ENCODE results near the gene FAM184B.
"Not testable (repeated sequence)": the region's sequence is repeated elsewhere in the genome, so short reads cannot be mapped to it uniquely, and the experiment has no call there.

FAM184B gene

DNA sequence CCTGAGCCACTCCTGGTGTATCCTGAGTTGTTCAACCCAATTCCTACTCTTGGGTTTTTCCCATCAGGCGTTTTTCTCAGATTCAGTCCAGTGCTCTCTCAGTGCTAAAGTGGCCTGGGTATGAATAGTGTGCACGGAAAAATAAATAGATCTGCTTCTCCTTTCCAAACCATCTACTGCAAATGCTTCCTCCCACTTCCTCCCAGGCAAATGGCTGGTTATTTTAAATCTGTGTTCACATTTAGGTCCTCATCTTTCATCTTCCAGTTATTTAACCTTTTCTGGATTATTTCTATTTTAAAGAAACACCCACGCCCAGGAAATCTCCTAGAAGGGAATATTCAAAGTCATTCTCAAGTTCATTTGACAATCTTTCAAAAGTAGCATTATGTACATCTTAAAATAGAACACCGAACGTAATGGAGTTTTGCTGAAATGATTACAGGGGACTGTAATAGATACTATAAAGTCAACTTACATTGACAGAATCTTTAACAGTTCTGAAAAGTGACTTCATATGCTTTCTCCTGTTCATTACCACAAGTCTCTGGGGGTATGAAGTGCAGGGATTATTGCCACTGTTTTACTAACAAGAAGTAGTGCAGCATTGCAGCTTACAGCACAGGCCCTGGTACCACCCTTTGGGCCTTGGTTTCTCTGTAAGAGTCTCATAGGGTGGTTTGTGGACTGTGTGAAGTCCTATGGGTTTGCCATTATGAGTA is 100.7 kb downstream of the FAM184B start:
- no peak for DNase-seq

DNA sequence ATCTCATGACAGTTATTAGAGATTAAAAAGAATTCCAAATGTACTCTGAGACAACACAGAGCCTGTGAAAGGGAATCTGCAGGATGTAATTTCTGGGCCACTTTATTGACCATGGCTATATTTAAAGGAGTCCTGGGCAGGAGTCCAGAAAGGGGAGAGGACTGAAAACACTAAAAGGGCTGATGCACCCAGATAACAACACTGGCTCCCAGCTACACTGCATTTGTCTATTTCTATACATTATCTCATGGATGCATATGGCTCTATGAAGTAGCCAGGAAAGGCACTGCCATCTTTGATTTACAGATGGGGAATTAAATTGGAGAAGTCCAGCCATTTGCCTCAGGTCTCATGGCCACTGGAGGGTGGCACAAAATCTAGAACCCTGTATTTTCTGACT is 111.0 kb downstream of the FAM184B start:
- no peak for DNase-seq

DNA sequence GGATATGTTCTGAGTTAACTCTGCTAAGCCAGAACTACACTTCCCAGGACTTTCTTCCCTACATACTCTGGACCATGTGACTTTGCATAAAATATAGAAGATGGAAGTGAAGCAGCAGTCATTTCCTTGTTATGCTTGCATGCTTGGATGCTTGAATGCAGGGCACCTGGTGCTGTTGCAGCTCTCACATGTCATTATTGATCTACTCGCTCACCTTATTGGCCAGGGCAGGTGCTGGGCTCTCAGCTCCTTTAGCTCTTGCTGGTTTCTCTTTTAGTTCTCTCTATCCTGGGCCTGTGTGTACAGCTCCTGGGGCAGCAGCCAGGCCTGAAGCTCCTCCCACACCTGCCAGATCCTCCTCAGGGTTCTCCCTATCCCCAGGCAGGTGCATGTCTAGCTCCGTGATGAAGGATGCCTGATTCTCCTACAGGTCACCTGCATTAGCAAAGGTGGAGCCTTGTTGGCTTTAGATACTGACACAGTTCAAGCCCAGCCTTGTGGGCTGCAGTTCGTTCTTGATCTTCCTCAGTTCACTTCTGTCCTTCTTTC is 113.7 kb downstream of the FAM184B start:
- DNase-seq, result no peak

DNA sequence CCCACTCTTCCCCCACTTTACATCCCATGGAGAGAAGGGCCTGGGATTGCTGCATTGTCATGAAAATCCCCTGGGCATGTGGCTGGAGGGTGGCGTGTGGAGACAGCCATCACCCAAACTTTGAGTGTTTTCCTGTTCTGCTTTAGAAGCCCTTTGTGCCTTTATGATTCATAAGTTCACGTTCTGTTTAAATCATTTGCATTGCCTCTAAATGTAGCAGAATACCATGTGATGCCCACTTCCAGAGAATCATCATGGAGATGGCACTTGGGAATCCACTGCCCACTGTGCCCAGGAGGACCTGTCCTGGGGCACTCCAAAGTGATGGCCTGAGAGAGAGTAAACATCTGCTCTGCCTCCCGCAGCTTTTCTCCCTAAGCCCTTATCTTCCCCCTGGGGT is 114.2 kb downstream of the FAM184B start:
- DNase-seq, result no peak

DNA sequence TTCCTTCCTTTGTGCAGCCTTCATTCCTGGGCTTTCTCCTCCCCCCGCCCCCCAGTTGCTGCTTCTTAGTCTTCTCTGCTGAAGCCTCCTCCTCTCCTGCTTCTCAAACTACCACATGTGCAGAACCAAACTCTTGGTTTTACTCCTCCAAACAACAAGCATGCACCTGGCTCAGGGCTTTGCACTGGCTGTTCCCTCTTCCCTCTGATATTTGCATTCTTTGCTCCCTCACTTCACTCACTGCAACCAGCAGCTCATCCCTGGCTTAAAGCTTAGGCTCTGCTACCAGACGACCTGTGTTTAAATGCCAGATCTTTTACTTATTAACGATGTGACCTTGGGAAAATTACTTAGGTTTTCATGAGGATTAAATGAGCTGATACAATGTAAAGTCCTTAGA is 115.6 kb downstream of the FAM184B start:
- DNase-seq, result no peak

DNA sequence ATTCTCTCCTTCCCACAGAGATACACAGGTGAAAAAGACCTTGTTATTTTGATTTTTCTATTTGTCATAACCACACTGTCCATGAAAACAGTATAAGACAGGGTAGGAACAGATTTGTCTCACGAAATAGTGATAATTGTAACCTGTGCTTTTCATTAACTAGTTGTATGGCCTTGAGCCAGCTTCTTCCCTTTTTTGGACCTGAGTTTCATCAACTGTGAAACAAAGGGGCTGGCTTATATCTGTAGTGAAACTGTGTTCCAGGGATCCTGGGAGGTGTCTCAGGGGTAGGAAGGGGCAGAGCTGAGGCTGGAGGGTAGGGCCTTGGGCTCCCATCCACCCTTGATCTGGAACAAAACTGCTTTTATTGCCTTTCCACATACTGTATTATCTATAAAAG is 116.1 kb downstream of the FAM184B start:
- DNase-seq, result no peak

DNA sequence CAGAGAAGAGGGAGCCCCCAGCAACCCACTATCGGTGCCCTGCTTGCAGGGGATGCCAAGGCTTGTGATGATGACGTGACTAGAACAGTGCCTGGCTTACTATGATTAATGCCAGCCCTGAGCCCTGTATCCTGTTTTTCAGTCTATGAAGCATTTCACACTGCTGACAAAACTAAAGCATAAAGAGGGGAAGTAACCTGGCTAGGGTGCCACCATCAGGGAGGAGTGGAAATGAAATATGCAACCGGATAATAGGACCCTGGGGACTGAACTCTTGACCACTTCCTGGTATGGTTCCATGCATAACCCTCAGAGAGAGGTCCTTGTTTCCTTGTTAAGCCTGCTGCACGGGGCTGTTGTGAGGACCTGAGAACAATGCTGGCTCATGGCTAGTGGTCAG is 116.7 kb downstream of the FAM184B start:
- no peak for DNase-seq

DNA sequence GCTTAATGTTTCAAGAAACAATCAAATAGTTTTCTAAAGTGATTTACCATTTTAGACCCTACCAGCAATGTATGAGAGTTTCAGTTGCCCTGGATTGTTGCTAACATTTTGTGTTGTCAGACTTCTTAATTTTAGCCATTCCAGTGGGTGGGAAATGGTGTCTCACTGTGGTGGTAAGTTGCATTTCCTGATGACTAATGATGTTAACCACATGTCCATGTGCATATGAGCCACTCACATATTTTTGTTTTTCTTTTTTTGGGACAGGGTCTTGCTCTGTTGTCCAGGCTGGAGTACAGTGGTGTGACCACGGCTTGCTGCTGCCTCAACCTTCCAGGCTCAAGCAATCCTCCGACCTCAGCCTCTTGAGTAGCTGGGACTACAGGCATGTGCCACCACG is 118.7 kb downstream of the FAM184B start:
- DNase-seq, result no peak

DNA sequence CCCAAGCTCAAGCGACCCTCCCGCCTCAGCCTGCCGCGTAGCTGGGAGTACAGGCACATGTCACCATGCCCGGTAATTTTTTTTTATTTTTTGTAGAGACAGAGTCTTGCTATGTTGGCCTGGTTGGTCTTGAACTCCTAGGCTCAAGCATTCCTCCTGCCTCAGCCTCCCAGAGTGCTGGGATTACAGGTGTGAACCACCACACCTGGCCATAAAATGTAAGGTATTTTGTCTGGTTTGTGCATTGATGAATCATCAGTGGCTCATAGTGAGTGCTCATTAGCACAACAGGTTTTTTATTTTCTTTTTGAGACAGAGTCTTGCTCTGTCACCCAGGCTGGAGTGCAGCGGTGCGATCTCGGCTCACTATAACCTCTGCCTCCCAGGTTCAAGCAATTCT is 122.2 kb downstream of the FAM184B start:
- DNase-seq, result not testable (repeated sequence)

DNA sequence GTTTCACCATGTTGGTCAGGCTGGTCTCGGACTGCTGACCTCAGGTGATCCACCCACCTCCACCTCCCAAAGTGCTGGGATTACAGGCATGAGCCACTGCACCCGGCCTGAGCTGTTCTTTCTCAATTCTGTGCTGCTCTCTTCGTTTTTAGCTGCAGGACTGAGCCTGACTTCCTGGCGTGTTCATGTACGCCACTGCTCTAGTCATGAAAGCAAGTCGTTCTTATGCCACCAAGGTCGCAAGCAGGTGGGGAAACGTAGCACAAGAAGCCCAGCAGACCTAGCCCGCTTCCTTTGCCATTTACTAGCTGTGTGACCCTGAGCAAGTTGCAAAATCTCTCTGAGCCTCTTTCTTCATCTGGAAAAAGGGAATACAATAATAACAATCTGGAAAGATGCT is 123.6 kb downstream of the FAM184B start:
- DNase-seq, result no peak

DNA sequence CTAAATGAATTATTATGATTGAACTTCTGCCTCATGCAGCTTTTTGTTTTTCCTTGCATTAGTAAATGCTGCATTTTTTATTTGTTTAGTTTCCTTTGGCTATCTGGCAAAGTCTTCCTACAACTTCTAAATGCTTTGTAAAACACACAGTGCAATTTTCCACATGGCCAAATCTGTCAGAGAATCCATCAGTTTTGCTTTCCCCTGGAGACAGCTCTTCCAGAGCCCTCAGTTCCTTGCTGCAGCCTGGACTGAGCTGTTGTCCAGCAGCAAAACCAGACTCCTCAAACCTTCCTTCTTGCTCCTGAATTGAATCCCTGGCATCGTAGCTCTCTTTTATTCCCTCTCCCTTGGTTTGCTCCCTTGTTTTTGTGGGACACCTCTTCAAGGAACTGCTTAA is 124.3 kb downstream of the FAM184B start:
- no peak for DNase-seq

DNA sequence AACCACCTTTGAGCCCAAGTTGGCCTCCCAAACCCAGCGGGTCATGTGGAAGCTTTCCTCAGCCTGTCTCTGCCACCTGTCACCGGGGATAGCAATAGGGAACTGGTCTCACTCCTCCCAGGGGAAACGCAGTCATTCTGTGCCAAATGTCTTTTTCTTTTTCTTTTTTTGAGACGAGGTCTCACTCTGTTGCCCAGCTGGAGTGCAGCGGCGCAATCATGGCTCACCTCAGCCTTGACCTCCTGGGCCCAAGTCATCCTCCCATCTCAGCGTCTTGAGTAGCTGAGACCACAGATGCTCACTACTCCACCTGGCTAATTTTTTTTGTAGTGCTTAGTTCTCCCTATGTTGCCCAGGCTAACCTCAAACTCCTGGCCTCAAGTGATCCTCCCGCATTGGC is 126.7 kb downstream of the FAM184B start:
- no peak for DNase-seq

DNA sequence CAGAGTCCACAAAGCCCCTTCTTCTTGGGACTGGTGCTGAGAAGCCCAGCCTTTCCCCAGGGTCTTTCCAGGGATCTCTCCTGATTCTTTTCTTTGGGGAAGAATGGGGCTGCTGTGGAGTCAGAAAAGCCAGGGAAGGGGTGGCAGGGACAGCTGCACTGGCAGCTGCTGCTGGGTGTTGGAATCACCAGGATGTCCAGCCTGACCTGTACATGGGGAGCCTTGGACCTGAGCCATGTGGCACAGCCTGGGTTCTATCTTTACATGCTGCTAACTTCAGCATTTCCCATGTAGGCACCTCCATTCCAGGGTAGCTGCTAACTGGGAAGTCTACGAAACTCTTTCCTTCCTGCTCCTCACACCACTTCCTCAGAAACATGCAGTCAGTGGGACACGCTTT is 131.0 kb downstream of the FAM184B start:
- no peak for DNase-seq

DNA sequence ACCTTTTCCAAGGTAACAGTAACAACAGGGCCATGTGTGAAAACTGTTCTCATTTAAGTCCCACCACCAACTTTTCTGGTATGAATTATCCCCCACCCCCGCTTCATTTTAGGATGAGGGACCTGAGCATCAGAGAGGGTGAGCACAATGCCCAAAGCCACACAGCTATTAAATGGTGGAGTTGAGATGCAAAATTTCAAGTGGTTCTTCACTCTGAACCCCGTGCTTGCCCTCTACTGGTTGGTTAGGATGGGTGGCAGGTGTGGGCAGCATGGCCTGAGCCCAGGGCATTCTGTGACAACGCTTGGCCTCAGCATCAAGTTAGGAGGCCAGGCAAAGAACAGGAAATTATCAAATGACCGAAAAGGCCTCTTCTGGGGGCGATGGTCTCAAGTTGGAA is 133.5 kb downstream of the FAM184B start:
- DNase-seq, result no peak

DNA sequence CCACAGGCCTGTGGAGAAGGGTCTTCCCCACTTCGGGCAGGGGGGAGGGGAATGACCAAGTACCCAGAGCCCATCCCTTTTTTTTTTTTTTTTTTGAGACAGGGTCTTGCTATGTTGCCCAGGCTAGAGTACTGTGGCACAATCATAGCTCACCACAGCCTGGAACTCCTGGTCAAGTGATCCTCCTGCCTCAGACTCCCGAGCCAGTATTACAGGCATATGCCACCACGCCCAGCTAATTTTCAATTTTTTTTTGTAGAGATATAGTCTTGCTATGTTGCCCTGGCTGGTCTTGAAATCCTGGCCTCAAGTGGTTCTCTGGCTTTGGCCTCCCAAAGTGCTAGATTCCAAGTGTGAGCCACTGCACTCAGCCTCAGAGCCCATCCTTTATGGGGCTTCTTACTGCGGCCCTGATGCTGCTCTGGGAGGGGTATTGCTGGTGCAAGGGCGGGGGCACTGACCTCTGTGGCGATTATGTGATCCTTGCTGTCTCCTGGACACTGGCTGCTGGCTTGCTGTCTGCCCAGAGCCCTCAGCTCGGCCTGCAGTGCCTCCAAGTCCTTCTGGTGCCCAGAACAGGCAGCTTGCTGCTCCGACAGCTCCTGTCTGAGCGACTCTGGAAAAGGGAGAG is 134.1 kb downstream of the FAM184B start:
- no peak for DNase-seq

DNA sequence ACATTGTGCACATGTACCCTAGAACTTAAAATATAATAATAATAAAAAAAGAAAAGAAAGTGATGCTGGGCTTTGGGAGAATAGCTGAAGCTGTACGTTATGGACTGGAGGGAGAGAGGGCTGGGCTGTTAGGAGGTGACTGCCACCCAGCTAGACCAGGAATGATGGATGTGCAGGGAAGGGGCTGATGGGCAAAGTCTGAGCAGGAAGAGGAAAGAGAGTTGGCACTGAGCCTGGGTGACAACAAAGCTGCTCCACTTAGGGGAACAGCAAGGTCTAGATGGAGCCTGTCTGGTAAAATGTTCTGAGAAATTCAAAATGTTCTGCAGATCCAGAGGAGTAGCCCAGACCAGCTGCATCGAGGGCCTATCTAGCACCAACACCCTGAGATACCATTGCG is 134.7 kb downstream of the FAM184B start:
- DNase-seq, result no peak

DNA sequence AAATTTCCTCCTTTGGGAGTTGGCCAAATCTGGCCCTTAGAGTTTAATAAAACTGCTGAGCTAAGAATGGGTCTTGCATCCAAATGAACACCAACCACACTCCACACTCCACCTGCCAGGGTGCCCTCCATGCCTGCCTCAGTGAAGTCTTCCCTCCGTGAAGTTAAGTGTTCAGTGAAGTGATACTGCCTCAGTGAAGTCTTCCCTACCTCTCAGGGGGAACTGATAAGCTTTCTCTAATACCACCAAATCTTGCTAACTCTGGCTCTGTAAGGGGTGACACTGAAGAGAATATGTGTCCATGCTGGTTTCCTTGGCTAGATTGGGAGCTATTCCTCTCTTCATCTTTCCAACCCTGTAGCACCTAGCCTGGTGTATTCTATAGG is 139.0 kb downstream of the FAM184B start:
- DNase-seq, result no peak

DNA sequence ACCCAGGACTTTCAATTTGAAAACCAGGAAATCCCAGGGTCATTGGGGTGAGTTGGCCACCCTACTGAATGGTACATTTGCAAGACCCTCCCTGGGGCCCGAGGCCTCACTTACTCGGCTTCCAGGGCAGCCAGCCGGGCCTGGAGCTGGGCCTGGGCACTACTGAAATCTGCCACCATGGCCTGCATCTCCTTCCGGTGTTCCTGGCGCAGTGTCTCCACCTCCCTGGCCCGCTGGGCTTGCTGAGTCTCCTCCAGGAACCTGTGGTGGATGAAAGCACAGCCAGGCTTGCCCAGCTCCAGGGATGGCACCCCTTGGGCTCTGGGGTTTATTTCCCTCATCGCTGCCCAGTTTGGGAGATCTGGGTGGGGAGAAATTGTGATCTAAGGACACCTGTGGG is 142.3 kb downstream of the FAM184B start:
- DNase-seq, result no peak

DNA sequence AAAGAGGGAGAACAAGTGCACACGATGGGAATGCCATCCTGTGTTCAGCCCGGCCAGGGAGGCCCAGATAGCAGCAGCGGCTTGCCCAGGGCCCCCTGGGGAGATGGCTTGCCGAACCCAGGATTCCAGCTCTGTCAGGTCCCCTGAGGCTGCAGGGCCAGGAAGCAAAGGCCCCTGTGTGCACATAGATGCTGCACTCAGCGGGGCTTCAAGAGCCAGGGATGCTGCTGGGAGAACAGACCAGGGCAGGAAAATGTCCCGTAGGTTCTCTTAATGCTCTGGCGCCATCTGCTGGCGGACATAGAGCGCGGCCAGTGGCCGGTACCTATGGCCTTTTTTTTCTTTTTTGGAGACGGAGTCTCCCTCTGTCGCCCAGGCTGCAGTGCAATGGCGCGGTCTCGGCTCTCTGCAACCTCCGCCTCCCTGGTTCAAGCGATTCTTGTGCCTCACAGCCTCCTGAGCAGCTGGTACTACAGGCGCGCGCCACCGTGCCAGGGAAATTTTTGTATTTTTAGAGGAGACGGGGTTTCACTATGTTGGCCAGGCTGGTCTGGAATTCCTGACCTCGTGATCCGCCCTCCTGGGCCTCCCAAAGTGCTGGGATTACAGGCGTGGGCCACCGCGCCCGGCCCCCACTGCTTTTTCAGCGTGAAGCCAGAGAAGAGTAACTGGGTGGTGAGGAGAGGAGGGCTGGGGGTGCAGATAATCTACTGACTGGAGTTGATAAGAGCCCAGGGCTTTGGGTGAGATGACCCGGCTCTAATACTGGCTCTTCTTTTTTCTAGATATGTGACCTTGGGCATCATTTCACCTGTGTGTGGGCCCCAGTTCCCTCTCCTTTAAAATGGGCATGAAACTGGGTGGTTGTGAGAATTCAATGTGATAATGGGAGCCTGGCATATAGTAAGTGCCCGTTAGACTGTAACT is 144.5 kb downstream of the FAM184B start:
- DNase-seq, result no peak

DNA sequence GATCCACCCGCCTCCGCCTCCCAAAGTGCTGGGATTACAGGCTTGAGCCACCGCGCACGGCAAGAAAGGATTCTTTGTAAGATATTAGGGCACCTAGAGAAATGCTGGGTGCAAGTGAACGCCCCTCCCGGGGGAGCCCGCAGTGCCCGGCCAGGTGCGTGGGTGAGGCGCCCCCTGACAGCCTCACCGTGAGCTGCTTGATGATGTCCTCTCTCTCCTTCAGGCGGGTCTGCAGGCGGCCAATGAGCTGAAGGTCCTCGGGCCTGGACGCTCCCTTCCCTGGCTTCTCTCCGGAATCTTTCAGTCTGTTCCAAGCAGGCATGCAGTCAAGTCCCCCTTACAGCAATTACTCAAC is 145.1 kb downstream of the FAM184B start:
- no peak for DNase-seq

DNA sequence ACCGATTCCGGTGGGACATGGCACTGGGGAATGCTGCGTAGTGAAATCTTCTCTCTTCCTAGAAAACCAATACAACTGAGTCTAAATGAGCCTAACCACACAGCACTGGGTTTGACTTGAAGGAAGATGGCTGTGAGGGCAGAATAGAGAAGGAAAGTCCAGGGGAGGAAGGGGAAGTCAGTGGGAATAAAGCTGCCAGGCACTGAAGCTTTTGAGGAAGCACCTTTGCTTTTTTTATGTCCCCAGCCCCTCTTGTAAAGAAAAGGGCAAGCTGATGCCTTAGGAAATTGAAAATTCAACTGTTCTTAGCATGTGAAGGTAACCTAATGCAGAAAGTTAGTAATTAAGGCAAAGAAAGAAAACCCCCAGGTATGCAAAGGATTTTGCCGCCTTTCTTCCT is 146.4 kb downstream of the FAM184B start:
- DNase-seq, result no peak

DNA sequence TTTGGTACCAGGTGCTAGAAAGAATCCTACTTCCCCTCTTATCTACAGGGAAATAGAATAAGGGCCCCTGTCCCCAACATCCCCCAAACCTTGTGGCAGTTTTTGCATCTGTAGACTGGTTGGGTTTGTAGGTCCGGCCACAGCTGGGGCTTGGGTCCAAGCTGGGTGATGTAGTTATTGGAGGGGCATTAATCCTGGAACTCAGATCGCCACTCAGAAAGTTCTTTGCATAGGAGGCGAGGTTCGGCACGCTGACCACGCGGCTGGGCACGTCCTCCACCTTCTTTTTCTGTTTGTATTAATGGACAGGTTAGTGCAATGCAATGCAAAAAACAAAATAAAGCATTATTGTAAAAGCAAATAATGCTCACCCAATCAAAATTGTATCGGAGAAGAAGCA is 147.8 kb downstream of the FAM184B start:
- DNase-seq, result no peak

DNA sequence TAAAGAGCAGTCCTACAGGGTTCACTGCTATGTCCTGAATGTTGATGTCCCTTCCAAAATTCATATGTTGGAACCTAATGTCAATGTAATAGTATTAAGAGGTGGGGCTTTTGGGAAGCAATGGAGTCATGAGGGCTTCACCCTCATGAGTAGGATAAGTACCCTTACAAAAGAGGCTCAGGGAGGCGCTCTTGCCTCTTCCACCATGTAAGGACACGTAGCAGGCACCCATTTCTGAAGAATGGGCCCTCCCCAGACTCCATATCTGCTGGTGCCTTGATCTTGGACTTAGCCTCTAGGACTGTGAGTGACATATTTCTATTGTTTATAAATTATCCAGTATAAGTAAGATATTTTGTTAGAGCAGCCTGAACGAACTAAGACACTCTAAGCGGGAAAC is 151.2 kb downstream of the FAM184B start:
- no peak for DNase-seq

DNA sequence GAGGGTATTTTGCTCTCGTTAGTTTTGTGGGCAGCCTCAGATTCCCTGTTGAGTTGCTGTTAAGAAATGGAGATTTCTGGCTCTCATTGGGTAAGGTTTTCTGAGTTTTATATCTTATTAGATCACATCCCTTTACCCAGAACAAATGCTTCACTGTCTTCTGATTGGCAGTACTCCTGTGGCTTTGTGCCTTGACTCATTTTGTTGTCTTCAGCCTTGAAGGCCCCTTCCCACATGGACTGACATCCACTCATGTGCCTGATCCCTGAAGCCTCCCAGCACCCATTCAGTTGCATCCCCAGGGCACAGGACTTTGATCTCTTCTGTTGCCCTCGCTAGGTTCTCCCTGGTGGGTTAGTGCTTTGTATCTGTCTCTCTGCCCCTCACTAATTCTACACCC is 156.6 kb downstream of the FAM184B start:
- DNase-seq, result no peak

All from SIG-M5 (cell line).